GM21723 (cell line): ENCODE measurements around the gene RIBC2.
"Not testable (repeated sequence)": the region's sequence is repeated elsewhere in the genome, so short reads cannot be mapped to it uniquely, and the experiment has no call there.

Experiments
- ATAC-seq: cut with Tn5 transposase; IDR thresholded peaks from one replicate; pipeline ENCODE4 v1.9.1; 2021; ENCODE audit warnings: mild to moderate bottlenecking, moderate library complexity; ENCODE audit not compliant: unreplicated experiment

RIBC2 gene

DNA sequence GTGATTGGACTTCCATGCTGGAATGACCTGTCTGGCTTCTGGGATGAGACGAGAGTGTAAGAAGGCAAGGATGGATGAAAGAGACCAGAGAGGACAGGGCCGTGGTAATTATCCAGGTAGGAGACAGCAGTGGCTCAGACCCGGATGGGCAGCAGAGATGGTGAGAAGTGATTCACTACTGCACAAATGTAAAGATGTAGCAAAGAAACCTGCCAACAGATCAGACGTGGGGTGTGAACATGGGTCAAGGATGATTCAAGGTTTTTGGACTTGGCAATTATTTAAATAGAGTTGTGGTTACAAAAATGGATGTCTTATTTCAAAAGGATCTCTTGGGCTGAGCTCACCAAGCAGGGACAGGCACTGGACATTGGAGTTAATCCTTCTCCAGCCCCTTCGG is 32.7 kb downstream of the RIBC2 start:
- ATAC-seq = no peak

DNA sequence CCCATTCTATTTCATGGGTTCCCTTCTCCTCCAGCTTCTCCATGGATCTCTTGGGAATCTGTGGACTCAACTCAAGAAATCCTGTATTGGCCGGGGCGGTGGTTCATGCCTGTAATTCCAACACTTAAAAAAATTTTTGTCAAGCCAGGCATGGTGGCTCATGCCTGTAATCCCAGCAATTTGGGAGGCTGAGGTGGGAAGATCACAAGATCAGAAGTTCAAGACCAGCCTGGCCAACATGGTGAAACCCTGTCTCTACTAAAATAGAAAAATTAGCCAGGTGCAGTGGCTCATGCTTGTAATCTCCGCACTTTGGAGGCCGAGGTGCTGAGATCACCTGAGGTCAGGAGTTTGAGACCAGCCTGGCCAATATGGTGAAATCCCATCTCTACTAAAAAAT is 34.1 kb downstream of the RIBC2 start:
- ATAC-seq = not testable (repeated sequence)

DNA sequence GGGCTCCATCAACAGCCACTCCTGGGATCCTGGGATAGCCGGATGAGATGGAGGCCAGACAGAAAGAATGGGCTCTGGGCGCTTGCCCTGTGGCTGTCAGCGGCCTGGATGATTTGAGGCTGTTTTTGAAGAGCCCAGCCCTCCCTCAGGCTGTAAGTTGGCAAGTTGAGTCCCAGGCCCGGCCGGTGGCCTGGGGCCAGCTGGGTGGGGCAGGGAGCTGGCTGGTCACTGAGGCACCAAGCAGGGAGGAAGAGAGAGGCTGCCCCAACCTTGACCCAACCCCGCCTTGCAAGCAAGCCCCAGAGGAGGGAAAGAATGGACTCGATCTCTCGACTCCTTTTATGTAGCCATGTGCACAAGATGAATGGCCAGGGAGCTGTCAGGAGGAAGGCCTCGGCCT is 34.9 kb downstream of the RIBC2 start:
- no peak for ATAC-seq

DNA sequence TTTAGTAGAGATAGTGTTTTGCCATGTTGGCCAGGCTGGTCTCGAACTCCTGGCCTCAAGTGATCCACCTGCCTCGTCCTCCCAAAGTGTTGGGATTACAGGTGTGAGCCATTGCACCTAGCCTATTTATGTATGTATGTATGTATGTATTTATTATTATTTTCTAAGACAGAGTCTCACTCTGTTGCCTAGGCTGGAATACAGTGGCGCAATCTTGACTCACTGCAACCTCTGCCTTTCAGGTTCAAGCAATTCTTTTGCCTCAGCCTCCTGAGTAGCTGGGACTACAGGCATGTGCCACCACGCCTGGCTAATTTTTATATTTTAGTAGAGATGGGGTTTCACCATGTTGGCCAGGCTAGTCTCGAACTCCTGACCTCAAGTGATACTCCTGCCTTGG is 35.9 kb downstream of the RIBC2 start:
- not testable (repeated sequence) for ATAC-seq

DNA sequence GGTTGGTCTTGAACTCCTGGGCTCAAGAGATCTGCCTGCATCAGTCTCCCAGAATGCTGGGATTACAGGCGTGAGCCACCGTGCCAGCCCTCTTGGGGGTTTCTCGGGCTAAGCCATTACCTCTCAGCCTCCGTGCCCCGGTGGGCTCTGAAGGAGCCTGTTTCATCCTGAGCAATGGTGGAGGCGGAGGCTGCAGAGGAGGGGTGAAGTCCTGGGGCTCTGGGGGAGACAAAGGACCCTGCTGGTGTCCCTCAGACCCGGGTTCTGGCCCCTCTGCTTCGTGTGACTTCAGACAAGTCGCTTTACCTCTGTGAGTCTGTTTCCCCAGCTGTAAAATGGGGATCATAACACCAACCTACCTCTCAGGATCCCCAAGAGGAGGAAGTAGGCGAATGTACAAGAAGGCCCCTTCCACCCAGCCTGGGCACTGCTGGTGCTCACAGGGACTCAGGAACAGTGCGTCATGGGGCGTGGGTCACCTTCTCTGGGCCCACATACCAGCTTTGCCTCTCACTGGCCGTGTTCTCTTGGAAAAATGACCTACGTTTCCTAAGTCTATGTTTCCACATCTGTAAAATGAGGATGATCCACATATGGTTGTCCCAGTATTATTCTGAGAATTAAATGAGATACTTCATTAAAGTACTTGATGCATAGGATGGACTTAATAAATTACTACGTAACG is 36.8 kb downstream of the RIBC2 start:
- no peak for ATAC-seq

DNA sequence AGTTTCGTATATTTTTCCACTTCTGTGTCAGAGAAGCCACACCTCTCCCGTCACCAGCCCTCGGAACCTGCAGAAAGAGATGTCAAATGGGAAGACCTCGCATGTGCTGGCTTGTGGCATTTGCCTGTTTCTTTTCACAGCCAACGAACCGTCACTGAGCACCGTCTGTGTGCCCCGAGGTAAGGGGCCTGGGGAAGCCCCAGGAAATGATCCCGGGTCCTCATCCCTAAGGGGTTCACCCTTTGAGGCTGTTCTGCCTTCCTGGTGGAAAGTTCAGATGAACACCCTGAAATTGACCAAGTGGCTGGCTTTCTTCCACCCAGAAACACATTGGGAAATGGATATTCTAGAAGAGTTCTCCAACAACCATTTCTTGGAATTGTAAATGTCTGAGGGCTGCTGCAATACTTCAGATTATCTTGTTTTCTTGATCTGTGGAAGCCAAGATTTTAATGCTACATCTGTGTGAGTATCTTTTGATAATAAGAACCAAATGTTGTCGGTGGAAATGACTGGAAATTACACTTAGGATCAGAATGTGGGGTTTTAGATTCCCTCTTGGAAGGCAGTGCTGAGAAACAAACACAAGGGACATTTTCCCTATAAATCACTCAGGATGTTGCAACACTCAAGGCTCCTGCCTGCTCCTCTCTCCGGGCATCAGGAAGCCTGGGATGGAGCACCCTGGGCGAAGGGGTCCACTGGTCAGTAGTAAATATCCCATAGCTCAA is 37.6 kb downstream of the RIBC2 start:
- no peak for ATAC-seq

DNA sequence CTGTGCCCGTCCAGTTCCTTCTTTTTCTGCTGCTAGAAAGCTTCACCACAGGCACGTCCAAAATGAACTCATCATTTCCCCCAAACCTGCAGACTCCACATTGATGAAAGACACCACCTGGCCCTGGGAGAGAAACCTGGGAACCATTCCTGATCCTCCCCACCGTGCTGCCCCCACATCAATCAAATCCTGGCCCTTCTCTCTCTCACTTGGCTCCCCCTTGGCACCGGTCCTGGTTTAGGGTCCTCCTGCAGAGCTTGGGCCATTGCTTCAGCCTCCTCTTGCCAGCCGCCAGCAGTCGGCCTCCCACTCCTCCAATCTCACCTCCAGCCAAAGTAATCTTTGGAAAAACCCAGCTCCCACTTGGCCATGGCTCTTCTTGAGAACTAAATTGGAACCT is 38.5 kb downstream of the RIBC2 start:
- no peak for ATAC-seq

DNA sequence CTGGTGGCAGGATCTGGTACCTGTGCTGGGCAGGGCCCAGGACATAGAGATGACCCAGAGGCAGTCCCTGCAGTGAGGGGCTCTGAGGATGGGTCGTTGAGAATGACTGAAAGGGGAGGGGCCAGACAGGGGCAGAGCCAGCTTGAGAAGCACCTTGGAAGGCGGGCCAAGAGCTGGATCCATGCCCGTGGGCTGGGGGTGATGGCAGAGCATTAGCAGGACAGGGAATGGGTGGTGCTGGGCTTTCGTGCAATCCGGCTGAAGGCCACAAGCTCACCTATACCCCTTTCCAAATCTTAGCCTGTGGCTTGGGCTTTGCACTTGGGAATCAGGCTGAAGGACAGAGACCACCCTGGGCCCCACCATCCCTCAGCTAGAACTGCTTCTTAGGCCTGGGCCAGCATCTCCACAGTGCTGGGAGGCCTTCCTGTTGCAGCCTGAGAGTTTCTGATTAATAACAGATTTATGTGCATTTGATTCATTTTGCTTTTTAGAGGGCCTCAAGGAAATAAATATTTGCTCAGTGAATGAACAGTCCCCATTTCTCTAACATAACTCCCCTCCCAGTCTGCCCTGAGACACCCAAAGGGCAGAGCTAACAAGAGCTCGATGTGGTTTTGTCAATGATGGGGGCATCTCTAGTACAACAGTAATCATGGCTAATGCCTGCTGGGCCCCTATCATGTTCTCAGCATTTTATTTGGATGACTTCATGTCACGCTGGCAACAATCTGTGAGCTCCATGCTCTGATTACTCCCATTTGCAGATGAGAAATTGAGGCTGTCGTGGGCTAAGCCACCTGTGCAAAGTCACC is 39.3 kb downstream of the RIBC2 start:
- no peak for ATAC-seq

DNA sequence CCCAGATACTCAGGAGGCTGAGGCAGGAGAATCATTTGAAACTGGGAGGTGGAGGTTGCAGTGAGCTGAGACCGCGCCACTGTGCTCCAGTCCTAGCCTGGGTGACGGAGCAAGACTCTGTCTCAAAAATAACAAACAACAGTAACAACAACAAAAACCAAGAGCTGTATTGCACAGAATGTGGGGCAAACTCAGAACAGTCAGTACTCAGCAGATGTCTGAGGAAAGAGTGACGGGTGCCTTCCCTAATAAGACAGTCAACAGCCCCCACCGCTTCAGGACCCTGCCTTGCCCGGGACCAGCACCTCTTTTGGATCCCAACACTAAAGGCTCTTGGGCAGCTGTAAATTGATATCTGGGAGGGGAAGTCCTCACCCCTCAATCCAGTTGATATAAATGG is 40.3 kb downstream of the RIBC2 start:
- no peak for ATAC-seq

DNA sequence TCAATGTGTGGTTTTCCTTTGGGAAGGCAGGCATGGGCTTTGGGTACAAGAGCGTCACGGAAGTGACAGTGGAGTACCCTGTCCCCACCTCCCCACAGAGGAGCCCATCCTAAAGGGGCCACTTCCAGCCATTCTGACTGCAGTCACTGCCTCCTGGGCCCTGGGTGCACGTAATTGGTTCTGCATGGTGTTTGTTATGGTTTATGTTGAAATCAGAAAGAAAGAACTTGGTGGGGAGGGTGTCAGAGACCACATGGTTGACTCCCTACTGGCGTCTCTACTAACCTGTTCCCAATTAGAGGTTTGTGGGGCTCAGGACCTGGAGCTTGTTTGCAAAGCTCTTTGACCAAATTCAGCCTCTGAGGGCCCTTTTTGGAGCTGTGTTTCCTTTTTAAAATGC is 40.8 kb downstream of the RIBC2 start:
- ATAC-seq = no peak

DNA sequence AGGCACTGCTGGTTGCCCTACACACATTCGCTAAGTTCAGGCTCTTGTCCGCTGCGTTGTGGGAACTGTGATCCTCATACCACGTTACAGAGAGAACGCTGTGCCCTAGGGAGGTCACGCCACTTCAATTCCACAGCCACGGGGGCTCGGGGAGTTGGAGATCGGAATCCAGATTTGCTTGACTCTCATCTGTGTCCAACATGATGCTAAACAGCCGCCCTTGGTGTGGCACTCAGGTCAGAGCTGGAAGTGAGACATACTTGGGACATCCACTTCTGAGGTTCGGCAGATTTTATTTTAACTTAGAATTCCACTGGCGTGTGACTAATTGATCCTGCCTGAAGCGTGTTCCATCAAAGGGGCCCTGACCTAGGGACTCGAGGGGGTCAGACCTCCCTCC is 41.7 kb downstream of the RIBC2 start:
- ATAC-seq = no peak

DNA sequence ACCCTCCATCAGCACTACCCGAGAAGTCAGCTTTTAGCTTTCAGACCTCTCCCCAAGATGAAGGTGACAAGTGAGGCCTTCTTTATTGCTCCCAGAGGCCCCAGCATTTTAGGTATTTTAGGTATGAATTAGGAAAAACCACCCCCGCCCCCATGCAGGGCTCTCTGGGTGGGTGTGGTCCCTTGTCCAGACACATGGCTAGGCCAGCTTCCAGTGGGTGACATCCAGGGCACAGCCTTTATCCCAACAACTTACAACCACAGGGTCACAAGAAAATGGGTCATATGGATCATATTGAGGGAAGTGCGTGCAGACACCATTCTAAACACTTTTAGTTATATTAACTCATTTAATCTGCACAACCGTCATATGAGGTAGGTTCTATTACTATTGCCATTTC is 42.1 kb downstream of the RIBC2 start:
- no peak for ATAC-seq

DNA sequence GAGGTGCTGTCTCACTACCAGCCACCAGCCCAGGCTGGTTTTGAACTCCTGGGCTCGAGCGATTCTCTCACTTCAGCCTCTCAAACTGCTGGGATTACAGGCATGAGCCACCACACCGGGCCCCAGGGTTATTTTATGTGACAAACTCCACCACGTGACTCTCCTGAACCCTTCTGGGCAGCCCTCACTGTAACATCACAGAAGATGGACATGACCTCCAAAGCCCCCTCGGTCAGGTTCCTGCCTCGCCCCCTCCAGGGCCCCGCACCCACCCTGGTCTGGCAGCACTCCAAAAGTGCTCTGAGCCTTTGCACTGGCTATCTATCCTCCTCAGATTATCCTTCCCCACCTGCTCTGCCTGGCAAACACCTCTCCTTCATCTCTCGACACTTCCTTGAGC is 43.3 kb downstream of the RIBC2 start:
- no peak for ATAC-seq

DNA sequence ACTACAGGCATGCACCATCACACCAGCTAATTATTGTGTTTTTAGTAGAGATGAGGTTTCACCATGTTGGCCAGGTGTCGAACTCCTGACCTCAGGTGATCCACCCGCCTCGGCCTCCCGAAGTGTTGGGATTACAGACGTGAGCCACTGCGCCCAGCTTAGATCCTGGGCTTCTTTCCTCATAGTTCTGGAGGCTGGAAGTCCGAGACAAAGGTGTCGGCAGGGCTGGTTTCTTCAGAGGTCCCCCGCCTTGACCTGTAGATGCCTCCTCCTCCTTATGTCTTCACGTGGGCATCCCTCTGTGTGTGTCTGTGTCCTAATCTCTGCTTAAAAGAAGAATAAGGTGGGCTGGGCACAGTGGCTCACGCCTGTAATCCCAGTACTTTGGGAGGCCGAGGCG is 45.0 kb downstream of the RIBC2 start:
- ATAC-seq = no peak

DNA sequence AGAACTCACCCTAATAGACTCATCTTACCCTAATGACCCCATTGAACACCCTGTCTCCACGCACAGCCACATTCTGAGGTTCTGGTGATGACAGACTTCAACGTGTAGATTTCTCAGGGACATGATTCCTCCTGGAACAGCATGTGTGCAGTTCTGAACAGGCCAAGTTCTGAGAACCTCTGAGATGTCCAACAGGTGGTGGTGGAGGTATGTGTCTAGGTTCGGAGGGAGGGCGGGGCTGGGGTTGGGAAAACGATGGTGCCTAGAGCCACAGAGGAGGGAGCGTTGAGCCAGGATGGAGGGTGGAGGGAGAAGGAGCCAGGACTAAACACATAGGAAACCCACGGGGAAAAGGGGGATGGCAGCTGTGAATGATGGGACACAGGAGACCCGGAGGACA is 45.7 kb downstream of the RIBC2 start:
- ATAC-seq = no peak

DNA sequence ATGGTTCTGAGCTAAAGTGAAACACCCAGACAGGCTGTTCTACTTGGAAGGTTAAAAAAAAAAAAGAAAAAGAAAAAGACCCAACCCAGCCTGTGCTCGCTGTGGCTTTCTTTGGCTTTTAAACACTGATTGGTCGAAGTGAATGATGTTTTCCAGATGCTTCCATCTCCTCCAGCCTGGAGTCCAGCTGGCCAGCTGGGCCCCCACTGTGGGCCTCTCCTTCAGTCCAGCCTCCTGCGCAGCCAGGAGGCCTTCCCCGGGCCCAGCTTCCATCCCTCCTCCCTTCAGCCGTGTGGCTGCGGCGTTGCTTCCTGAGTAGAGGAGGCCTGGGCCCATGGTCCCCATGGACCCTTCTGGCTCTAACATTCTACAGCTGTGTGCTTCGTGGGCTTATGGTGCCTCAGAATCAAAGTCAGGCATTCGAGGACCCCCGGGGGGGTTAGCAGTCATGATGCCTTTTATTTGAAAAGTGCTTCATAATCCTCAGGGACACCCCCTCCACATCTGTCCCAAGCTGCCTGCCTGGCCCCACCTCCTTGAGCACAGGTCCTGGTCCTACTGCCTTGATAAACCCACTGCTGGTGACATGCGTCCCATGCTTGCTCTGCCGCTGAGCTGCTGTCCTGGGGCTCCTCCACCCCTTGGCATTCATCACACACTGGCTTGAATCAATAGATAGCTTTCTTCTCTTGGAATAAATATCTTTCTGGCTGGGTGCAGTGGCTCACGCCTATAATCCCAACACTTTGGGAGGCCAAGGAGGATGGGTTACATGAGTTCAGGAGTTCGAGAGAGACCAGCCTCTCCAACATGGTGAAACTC is 47.0 kb downstream of the RIBC2 start:
- no peak for ATAC-seq

DNA sequence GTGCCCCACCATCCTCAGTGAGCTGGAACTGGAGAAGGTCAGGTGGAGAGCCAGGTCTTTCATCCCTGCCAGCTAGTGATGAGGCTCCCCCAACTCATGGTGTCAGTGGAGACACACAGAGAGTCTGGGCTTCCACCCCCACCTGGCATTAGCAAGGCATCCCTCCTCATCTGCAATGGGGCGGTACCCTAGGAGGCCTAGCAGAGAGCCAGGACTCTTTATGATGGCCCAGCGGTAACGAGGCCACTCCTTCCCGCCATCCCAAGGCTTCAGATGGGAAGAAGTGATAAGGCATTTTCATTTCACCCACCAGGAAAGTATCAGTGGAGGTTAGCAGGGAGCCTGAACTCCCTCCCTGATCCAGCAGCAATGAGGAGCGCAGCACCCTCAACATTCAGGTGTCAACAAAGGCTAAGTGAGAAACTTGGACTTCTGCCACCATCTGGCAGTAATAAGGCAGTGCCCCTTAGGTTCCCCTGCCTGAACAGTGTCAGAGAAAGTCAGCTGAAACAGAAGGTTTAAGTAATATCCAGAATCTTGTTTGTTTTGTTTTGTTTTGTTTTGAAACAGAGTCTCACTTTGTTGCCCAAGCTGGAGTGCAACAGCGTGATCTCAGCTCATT is 48.7 kb downstream of the RIBC2 start:
- ATAC-seq = no peak

DNA sequence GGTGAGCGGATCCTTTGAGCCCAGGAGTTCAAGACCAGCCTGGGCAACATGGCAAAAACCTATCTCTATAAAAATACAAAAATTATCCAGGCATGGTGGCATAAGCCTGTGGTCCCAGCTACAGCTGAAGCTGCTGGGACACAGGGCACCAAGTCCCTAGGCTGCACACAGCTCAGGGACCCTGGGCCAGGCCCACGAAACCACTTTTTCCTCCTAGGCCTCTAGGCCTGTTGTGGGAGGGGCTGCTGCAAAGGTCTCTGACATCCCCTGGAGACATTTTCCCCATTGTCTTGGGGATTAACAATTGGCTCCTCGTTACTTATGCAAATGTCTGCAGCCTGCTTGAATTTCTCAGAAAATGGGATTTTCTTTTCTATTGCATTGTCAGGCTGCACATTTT is 50.2 kb downstream of the RIBC2 start:
- not testable (repeated sequence) for ATAC-seq

DNA sequence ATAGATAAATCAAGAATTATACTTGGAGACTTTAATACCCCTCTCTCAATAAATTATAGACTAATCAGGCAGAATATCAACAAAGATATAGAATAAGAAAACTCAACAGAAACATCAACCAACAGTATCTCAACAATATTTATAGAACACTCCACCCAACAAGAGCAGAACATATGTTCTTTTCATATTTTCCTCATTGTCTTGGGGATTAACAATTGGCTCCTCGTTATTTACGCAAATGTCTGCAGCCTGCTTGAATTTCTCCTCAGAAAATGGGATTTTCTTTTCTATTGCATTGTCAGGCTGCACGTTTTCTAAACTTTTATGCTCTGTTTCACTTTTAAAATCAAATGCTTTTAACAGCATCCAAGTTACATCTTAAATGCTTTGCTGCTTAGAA is 52.1 kb downstream of the RIBC2 start:
- no peak for ATAC-seq

DNA sequence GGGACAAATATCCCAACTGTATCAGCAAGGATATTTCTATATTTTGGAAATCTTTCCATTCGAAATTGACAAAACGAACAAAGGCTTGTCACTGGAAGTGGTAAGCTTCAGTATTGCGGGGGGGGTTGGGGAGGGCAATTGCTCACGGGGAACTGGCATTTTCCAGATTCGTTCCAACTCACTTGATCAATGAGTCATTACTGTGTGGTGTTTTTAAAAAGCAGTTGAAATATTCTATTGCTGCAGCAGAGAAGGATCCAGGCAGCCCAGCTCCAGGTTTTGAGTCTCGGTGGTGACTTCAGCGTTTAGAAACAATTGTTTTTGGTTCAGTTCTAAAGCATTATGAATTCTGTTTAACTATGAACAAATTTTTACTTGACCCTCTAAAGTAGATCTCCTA is 55.4 kb downstream of the RIBC2 start:
- ATAC-seq = no peak
